WTC11 (cell line): ENCODE results near the gene CTXN1. TPM values are rescaled to one million over a fixed set of nuclear protein-coding genes. Genes with fewer than 3 reads are reported as not detected.

Experiments
- ATAC-seq: fragments of 200-7000 bp; cut with Tn5 transposase; 2 replicates; pipeline ENCODE4 v1.10.0; 2021; ENCODE audit warnings: mild to moderate bottlenecking, moderate library complexity
- CTCF ChIA-PET: fragments of 300-600 bp; sonication (Branson Sonifier 250); formaldehyde crosslinking; loops from one replicate; lab custom pipeline; 2021; ENCODE audit warnings: antibody characterized with exemption; lab: Charles Lee
- POLR2A ChIA-PET: fragments of 350-600 bp; sonication (Branson Sonifier 250); formaldehyde crosslinking; loops from one replicate; lab custom pipeline; 2021; ENCODE audit warnings: antibody characterized with exemption; lab: Charles Lee
- DNase-seq: peaks from one replicate; pipeline ENCODE4 v3.0.0; 2021; ENCODE audit warnings: low spot score
- H3K27ac Mint-ChIP-seq: 2 replicates; pipeline ENCODE4 v1.8.0; 2021; ENCODE audit warnings: mixed read lengths
- H3K27me3 Mint-ChIP-seq: 2 replicates; pipeline ENCODE4 v1.8.0; 2021; ENCODE audit warnings: low read depth, mild to moderate bottlenecking, moderate library complexity, mixed read lengths
- H3K36me3 Mint-ChIP-seq: 2 replicates; pipeline ENCODE4 v1.8.0; 2021; ENCODE audit warnings: mixed read lengths
- H3K4me1 Mint-ChIP-seq: 2 replicates; pipeline ENCODE4 v1.8.0; 2022; ENCODE audit warnings: mixed read lengths
- H3K4me3 Mint-ChIP-seq: 2 replicates; pipeline ENCODE4 v1.8.0; 2021; ENCODE audit warnings: mild to moderate bottlenecking, moderate library complexity, mixed read lengths
- H3K9me3 Mint-ChIP-seq: 2 replicates; pipeline ENCODE4 v1.8.0; 2021; ENCODE audit warnings: mixed read lengths
- CREB1 ChIP-seq: sonication (generic); formaldehyde crosslinking; IDR thresholded peaks from 2 replicates; pipeline ENCODE4 v1.8.0; 2023; ENCODE audit warnings: mild to moderate bottlenecking, missing genetic modification reagents
- CREM ChIP-seq: sonication (generic); formaldehyde crosslinking; IDR thresholded peaks from 2 replicates; pipeline ENCODE4 v1.8.1; 2022; ENCODE audit warnings: mild to moderate bottlenecking, missing genetic modification reagents, moderate library complexity
- ELF4 ChIP-seq: sonication (generic); formaldehyde crosslinking; IDR thresholded peaks from 2 replicates; pipeline ENCODE4 v1.8.1; 2022; ENCODE audit warnings: low read depth, mild to moderate bottlenecking, moderate library complexity, missing genetic modification reagents
- FOXK1 ChIP-seq: sonication (generic); formaldehyde crosslinking; IDR thresholded peaks from 2 replicates; pipeline ENCODE4 v1.8.0; 2022; ENCODE audit warnings: mild to moderate bottlenecking, moderate library complexity, missing genetic modification reagents
- IRF2 ChIP-seq: sonication (generic); formaldehyde crosslinking; IDR thresholded peaks from 2 replicates; pipeline ENCODE4 v1.8.0; 2022; ENCODE audit warnings: low read depth, missing genetic modification reagents, borderline replicate concordance
- JAZF1 ChIP-seq: fragments of 250-450 bp; sonication (Bioruptor Pico); IDR thresholded peaks from 2 replicates; pipeline ENCODE4 v1.9.0; 2021; ENCODE audit warnings: moderate library complexity, mild to moderate bottlenecking, inconsistent platforms
- NR3C1 ChIP-seq: sonication (generic); formaldehyde crosslinking; conservative IDR thresholded peaks from 2 replicates; pipeline ENCODE4 v1.8.1; 2023; ENCODE audit warnings: low read depth, mild to moderate bottlenecking, missing genetic modification reagents
- RELA ChIP-seq: sonication (generic); formaldehyde crosslinking; IDR thresholded peaks from 2 replicates; pipeline ENCODE4 v1.8.1; 2022; ENCODE audit warnings: missing genetic modification reagents, mild to moderate bottlenecking, borderline replicate concordance
- TCF7 ChIP-seq: sonication (generic); formaldehyde crosslinking; IDR thresholded peaks from 2 replicates; pipeline ENCODE4 v1.8.0; 2022; ENCODE audit warnings: mild to moderate bottlenecking, low read depth, missing genetic modification reagents, moderate library complexity
- TP53 ChIP-seq: sonication (generic); formaldehyde crosslinking; IDR thresholded peaks from 2 replicates; pipeline ENCODE4 v1.8.1; 2023; ENCODE audit warnings: mild to moderate bottlenecking, missing genetic modification reagents
- ZBTB21 ChIP-seq: sonication (generic); formaldehyde crosslinking; IDR thresholded peaks from 2 replicates; pipeline ENCODE4 v1.8.1; 2023; ENCODE audit warnings: mild to moderate bottlenecking, missing genetic modification reagents, borderline replicate concordance
- ZNF416 ChIP-seq: fragments of 250-450 bp; sonication (Bioruptor Pico); IDR thresholded peaks from 2 replicates; pipeline ENCODE4 v1.9.0; 2021; ENCODE audit warnings: mild to moderate bottlenecking, inconsistent platforms
- ZNF671 ChIP-seq: fragments of 250-450 bp; sonication (Bioruptor Pico); IDR thresholded peaks from 2 replicates; pipeline ENCODE4 v1.8.0; 2021; ENCODE audit warnings: mild to moderate bottlenecking
- total RNA-seq: library from RNA; stranded (reverse); gene quantifications from 3 replicates; pipeline ENCODE4 v1.2.3, GENCODE V29; 2021
- TF ChIP-seq, protein P1 (sequence below): sonication (generic); formaldehyde crosslinking; IDR thresholded peaks from 2 replicates; pipeline ENCODE4 v1.8.0; 2022; ENCODE audit warnings: mild to moderate bottlenecking, missing genetic modification reagents
- TF ChIP-seq, protein P2 (sequence below): fragments of 250-450 bp; sonication (Bioruptor Pico); IDR thresholded peaks from 2 replicates; pipeline ENCODE4 v2.1.2; 2022; ENCODE audit warnings: mild to moderate bottlenecking, moderate library complexity
- TF ChIP-seq, protein P3 (sequence below): sonication (generic); formaldehyde crosslinking; IDR thresholded peaks from 2 replicates; pipeline ENCODE4 v1.8.1; 2023; ENCODE audit warnings: mild to moderate bottlenecking, missing genetic modification reagents, moderate library complexity
- TF ChIP-seq, protein P4 (sequence below): fragments of 250-450 bp; sonication (Bioruptor Pico); IDR thresholded peaks from 2 replicates; pipeline ENCODE4 v1.8.0; 2021; ENCODE audit warnings: mild to moderate bottlenecking
- TF ChIP-seq, protein P5 (sequence below): fragments of 200-600 bp; IDR thresholded peaks from 2 replicates; pipeline ENCODE4 v1.8.0; 2022; ENCODE audit warnings: antibody characterized with exemption
- TF ChIP-seq, protein P6 (sequence below): sonication (generic); formaldehyde crosslinking; IDR thresholded peaks from 2 replicates; pipeline ENCODE4 v1.8.0; 2022; ENCODE audit warnings: missing genetic modification reagents

CTXN1 gene
- total RNA-seq, 1 experiment from 2014 or later = 48.2 TPM

DNA sequence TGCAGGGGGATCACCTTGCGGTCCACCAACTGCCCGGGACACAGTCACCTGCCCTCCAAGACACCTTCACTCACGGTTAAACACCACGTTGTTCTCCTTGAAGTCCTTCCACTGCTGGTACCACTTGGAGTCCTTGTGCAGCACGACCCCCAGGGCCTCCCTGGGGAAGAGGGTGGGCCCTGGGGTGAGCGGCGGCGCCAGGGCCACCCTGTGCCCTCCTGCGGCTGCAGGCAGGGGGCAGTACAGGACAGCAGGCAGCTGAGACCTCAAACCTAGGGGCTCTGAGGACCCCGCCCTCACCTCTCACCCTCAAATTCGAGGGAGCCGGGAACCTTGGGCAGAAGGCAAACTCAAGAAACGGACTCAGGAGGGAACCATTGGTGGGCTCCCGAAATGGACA lies 7.5 kb upstream of the CTXN1 start:
- H3K27ac Mint-ChIP-seq = no peak overlapping the region
- no peak for TF ChIP-seq CREM
- TF ChIP-seq, protein P1, sequence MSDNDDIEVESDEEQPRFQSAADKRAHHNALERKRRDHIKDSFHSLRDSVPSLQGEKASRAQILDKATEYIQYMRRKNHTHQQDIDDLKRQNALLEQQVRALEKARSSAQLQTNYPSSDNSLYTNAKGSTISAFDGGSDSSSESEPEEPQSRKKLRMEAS (CRISPR knock-in tag) = no peak
- no peak for TF ChIP-seq FOXK1 (CRISPR knock-in tag)
- no peak for TF ChIP-seq NR3C1 (CRISPR knock-in tag)
- TF ChIP-seq, protein P2, sequence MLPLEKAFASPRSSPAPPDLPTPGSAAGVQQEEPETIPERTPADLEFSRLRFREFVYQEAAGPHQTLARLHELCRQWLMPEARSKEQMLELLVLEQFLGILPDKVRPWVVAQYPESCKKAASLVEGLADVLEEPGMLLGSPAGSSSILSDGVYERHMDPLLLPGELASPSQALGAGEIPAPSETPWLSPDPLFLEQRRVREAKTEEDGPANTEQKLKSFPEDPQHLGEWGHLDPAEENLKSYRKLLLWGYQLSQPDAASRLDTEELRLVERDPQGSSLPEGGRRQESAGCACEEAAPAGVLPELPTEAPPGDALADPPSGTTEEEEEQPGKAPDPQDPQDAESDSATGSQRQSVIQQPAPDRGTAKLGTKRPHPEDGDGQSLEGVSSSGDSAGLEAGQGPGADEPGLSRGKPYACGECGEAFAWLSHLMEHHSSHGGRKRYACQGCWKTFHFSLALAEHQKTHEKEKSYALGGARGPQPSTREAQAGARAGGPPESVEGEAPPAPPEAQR (CRISPR knock-in tag) = no peak
- no peak for TF ChIP-seq ZNF416
- no peak for TF ChIP-seq ZBTB21 (CRISPR knock-in tag)
- TF ChIP-seq TCF7 (CRISPR knock-in tag) = no peak
- TF ChIP-seq RELA (CRISPR knock-in tag) = no peak
- TF ChIP-seq, protein P3, sequence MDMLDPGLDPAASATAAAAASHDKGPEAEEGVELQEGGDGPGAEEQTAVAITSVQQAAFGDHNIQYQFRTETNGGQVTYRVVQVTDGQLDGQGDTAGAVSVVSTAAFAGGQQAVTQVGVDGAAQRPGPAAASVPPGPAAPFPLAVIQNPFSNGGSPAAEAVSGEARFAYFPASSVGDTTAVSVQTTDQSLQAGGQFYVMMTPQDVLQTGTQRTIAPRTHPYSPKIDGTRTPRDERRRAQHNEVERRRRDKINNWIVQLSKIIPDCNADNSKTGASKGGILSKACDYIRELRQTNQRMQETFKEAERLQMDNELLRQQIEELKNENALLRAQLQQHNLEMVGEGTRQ = no peak
- TF ChIP-seq, protein P4, sequence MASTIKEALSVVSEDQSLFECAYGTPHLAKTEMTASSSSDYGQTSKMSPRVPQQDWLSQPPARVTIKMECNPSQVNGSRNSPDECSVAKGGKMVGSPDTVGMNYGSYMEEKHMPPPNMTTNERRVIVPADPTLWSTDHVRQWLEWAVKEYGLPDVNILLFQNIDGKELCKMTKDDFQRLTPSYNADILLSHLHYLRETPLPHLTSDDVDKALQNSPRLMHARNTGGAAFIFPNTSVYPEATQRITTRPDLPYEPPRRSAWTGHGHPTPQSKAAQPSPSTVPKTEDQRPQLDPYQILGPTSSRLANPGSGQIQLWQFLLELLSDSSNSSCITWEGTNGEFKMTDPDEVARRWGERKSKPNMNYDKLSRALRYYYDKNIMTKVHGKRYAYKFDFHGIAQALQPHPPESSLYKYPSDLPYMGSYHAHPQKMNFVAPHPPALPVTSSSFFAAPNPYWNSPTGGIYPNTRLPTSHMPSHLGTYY (CRISPR knock-in tag) = no peak
- TF ChIP-seq, protein P5, sequence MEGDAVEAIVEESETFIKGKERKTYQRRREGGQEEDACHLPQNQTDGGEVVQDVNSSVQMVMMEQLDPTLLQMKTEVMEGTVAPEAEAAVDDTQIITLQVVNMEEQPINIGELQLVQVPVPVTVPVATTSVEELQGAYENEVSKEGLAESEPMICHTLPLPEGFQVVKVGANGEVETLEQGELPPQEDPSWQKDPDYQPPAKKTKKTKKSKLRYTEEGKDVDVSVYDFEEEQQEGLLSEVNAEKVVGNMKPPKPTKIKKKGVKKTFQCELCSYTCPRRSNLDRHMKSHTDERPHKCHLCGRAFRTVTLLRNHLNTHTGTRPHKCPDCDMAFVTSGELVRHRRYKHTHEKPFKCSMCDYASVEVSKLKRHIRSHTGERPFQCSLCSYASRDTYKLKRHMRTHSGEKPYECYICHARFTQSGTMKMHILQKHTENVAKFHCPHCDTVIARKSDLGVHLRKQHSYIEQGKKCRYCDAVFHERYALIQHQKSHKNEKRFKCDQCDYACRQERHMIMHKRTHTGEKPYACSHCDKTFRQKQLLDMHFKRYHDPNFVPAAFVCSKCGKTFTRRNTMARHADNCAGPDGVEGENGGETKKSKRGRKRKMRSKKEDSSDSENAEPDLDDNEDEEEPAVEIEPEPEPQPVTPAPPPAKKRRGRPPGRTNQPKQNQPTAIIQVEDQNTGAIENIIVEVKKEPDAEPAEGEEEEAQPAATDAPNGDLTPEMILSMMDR = no peak; the same call in 1 of the 2 replicates
- TF ChIP-seq JAZF1 (CRISPR knock-in tag) = no peak
- no peak for TF ChIP-seq ELF4 (CRISPR knock-in tag)
- TF ChIP-seq ZNF671 (CRISPR knock-in tag) = no peak
- no peak for TF ChIP-seq IRF2 (CRISPR knock-in tag)
- no peak overlapping the region for H3K4me3 Mint-ChIP-seq
- H3K9me3 Mint-ChIP-seq = no peaks in the 10 kb centered on the region
- 0 out of 2 replicates have a peak, but pooled peaks have one; percentile 19 for ATAC-seq
- no peaks in the 10 kb centered on the region for H3K4me1 Mint-ChIP-seq
- CTCF ChIA-PET = interaction anchor here (1.0 kb wide), 1 partner anchor 11 kb away, joined by 5 read pairs; the partner anchor contains the start of gene TIMM44
- DNase-seq = no peak
- no peaks in the 10 kb centered on the region for H3K27me3 Mint-ChIP-seq
- POLR2A ChIA-PET = no interaction called here
- H3K36me3 Mint-ChIP-seq = peaks cover 37% of the 10 kb centered on the region

DNA sequence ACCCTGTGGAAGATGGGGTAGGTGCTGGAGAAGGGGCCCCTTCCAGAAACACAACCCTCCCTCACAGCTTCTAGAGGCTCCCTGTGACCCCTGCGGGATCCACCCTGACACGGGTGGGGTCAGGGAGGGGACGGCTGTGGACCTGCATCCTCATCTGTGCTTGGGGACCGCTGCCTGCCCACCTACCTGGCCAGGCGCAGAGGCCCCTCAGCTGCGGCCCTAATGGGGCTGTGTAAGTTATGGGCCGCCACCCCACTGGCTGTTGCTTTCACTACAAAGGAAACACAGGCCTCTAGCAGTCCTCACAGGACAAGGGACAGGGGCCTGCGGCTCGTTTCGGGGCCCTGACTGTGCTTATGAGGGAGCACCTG lies 7.0 kb upstream of the CTXN1 start:
- TF ChIP-seq NR3C1 (CRISPR knock-in tag) (no peak), TP53 (CRISPR knock-in tag) (no peak), CREB1 (CRISPR knock-in tag) (no peak), TCF7 (CRISPR knock-in tag) (no peak)
- TF ChIP-seq, protein P6, sequence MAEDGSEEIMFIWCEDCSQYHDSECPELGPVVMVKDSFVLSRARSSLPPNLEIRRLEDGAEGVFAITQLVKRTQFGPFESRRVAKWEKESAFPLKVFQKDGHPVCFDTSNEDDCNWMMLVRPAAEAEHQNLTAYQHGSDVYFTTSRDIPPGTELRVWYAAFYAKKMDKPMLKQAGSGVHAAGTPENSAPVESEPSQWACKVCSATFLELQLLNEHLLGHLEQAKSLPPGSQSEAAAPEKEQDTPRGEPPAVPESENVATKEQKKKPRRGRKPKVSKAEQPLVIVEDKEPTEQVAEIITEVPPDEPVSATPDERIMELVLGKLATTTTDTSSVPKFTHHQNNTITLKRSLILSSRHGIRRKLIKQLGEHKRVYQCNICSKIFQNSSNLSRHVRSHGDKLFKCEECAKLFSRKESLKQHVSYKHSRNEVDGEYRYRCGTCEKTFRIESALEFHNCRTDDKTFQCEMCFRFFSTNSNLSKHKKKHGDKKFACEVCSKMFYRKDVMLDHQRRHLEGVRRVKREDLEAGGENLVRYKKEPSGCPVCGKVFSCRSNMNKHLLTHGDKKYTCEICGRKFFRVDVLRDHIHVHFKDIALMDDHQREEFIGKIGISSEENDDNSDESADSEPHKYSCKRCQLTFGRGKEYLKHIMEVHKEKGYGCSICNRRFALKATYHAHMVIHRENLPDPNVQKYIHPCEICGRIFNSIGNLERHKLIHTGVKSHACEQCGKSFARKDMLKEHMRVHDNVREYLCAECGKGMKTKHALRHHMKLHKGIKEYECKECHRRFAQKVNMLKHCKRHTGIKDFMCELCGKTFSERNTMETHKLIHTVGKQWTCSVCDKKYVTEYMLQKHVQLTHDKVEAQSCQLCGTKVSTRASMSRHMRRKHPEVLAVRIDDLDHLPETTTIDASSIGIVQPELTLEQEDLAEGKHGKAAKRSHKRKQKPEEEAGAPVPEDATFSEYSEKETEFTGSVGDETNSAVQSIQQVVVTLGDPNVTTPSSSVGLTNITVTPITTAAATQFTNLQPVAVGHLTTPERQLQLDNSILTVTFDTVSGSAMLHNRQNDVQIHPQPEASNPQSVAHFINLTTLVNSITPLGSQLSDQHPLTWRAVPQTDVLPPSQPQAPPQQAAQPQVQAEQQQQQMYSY = no peak
- DNase-seq = no peak
- CTCF ChIA-PET = interaction anchor here (1.0 to 1.3 kb wide), 2 partner anchors 11 to 30 kb away, joined by 3 to 5 read pairs; partner anchors contain the start of gene TIMM44
- no peak overlapping the region for H3K27ac Mint-ChIP-seq
- H3K4me3 Mint-ChIP-seq = no peak overlapping the region
- POLR2A ChIA-PET = no interaction called here
- no peaks in the 10 kb centered on the region for H3K4me1 Mint-ChIP-seq
- no peak for ATAC-seq
- H3K27me3 Mint-ChIP-seq = no peaks in the 10 kb centered on the region
- no peaks in the 10 kb centered on the region for H3K9me3 Mint-ChIP-seq
- peaks cover 36% of the 10 kb centered on the region for H3K36me3 Mint-ChIP-seq
